GM12878 (cell line): ENCODE results near the gene NGF. TPM values are rescaled to one million over a fixed set of nuclear protein-coding genes. Genes with fewer than 3 reads are reported as not detected.

Experiments
- ATAC-seq: fragments of 200-7000 bp; cut with Tn5 transposase; 3 replicates; pipeline ENCODE4 v1.9.1; 2020; ENCODE audit warnings: mild to moderate bottlenecking, moderate library complexity
- BruUV-seq: library from RNA; stranded (reverse); fragments of 400-500 nt; replicated peaks from 2 replicates; lab custom pipeline; 2021; lab: Mats Ljungman, UMichigan
- CTCF ChIA-PET: fragments of 300-600 bp; sonication (Branson Sonifier 250); formaldehyde crosslinking; extraction: SDS; loops from one replicate; lab custom pipeline; 2021; ENCODE audit warnings: inconsistent platforms; lab: Yijun Ruan, JAX
- POLR2A ChIA-PET: fragments of 350-600 bp; formaldehyde crosslinking; extraction: SDS; loops from one replicate; lab custom pipeline; 2021; ENCODE audit warnings: inconsistent platforms; lab: Charles Lee
- RAD21 ChIA-PET: fragments of 300-600 bp; sonication (Branson Sonifier 250); formaldehyde crosslinking; loops from one replicate; lab custom pipeline; 2023; ENCODE audit warnings: antibody characterized with exemption; ENCODE audit not compliant: unreplicated experiment; lab: Charles Lee
- SMC1A ChIA-PET: fragments of 300-600 bp; sonication (Branson Sonifier 250); formaldehyde crosslinking; loops from one replicate; lab custom pipeline; 2023; ENCODE audit not compliant: unreplicated experiment, uncharacterized antibody; lab: Charles Lee
- DNase-seq: peaks from one replicate; pipeline ENCODE4 v3.0.0-alpha.2; 2011; ENCODE audit warnings: low read depth, low spot score
- FAIRE-seq: peaks from 3 replicates; lab custom pipeline; 2011; peaks lifted over from hg19 to GRCh38; lab: Jason Lieb, UNC
- H2AFZ ChIP-seq: 2 replicates; pipeline ENCODE4 v1.6.0; 2011; ENCODE audit warnings: low read depth, low read length, control low read depth; ENCODE audit not compliant: control insufficient read depth
- H3K27ac ChIP-seq: 2 replicates; pipeline ENCODE4 v1.5.1; 2011; ENCODE audit warnings: control low read depth; ENCODE audit not compliant: control insufficient read depth, insufficient read depth
- H3K27me3 ChIP-seq, 2 experiments: replicated peaks in 1 of 2; 2 replicates each; pipeline versions ENCODE4 v1.6.0 to v1.6.1; 2011; ENCODE audit warnings: low read length in 1 of 2; ENCODE audit not compliant: control insufficient read depth in 2 of 2, insufficient read depth in 2 of 2
- H3K36me3 ChIP-seq, 2 experiments: 2 replicates each; pipeline ENCODE4 v1.5.1; 2011; ENCODE audit warnings: low read length in 1 of 2; ENCODE audit not compliant: control insufficient read depth in 2 of 2, insufficient read depth in 2 of 2
- H3K4me1 ChIP-seq: 2 replicates; pipeline ENCODE4 v1.6.1; 2011; ENCODE audit warnings: mild to moderate bottlenecking, low read length, moderate library complexity, mixed read lengths; ENCODE audit not compliant: control insufficient read depth, insufficient read depth
- H3K4me2 ChIP-seq: 2 replicates; pipeline ENCODE4 v1.6.0; 2011; ENCODE audit warnings: control low read depth; ENCODE audit not compliant: control insufficient read depth, insufficient read depth
- H3K4me3 ChIP-seq: fragments of 200-600 bp; sonication (generic); 2 replicates; pipeline ENCODE4 v1.5.1; 2016
- H3K79me2 ChIP-seq: 2 replicates; pipeline ENCODE4 v1.6.0; 2011; ENCODE audit warnings: low read length; ENCODE audit not compliant: control insufficient read depth, insufficient read depth
- H3K9ac ChIP-seq: 2 replicates; pipeline ENCODE4 v1.8.0; 2011; ENCODE audit warnings: low read length, control low read depth, mixed read lengths; ENCODE audit not compliant: control insufficient read depth, insufficient read depth
- H3K9me3 ChIP-seq: replicated peaks from 3 replicates; pipeline ENCODE4 v1.5.1; 2011; ENCODE audit warnings: mild to moderate bottlenecking, low read length; ENCODE audit not compliant: control insufficient read depth, insufficient read depth
- H4K20me1 ChIP-seq: 2 replicates; pipeline ENCODE4 v1.6.0; 2011; ENCODE audit not compliant: control insufficient read depth, insufficient read depth
- ATF3 ChIP-seq: IDR thresholded peaks from 2 replicates; pipeline ENCODE4 v1.6.1; 2011; ENCODE audit warnings: low read depth, mild to moderate bottlenecking, low read length, moderate library complexity, borderline replicate concordance; ENCODE audit errors: extremely low read depth
- BACH1 ChIP-seq: fragments of 450-650 bp; IDR thresholded peaks from 2 replicates; pipeline ENCODE4 v1.6.1; 2017; ENCODE audit warnings: mild to moderate bottlenecking, borderline replicate concordance
- BRCA1 ChIP-seq: IDR thresholded peaks from 2 replicates; pipeline ENCODE4 v1.6.1; 2011; ENCODE audit warnings: low read depth, low read length, improper control_type of control experiment
- MEF2A ChIP-seq: IDR thresholded peaks from 2 replicates; pipeline ENCODE4 v1.6.1; 2011; ENCODE audit warnings: low read depth, mild to moderate bottlenecking, low read length, moderate library complexity; ENCODE audit not compliant: insufficient read depth
- NRF1 ChIP-seq: conservative IDR thresholded peaks from 2 replicates; pipeline ENCODE4 v1.6.1; 2011; ENCODE audit warnings: mild to moderate bottlenecking, low read depth, low read length, improper control_type of control experiment
- POU2F2 ChIP-seq: IDR thresholded peaks from 3 replicates; pipeline ENCODE4 v1.6.1; 2011; ENCODE audit warnings: low read depth, mild to moderate bottlenecking, low read length, borderline replicate concordance
- RAD21 ChIP-seq: IDR thresholded peaks from 2 replicates; pipeline ENCODE4 v1.6.1; 2011; ENCODE audit warnings: mild to moderate bottlenecking, low read depth, low read length, moderate library complexity; ENCODE audit not compliant: insufficient read depth
- REST ChIP-seq: IDR thresholded peaks from 2 replicates; pipeline ENCODE4 v1.6.1; 2012; ENCODE audit warnings: mild to moderate bottlenecking, low read depth, low read length
- SREBF1 ChIP-seq: IDR thresholded peaks from 2 replicates; pipeline ENCODE4 v1.6.1; 2012; ENCODE audit warnings: mild to moderate bottlenecking, low read length
- ZBTB33 ChIP-seq: fragments of 450-650 bp; IDR thresholded peaks from 2 replicates; pipeline ENCODE4 v1.6.1; 2017; ENCODE audit warnings: mild to moderate bottlenecking
- ZNF274 ChIP-seq: IDR thresholded peaks from one replicate; pipeline ENCODE4 v1.8.0; 2011; ENCODE audit not compliant: insufficient read length, insufficient read depth
- ZNF592 ChIP-seq: fragments of 450-650 bp; IDR thresholded peaks from 2 replicates; pipeline ENCODE4 v1.6.1; 2017; ENCODE audit warnings: mild to moderate bottlenecking, moderate library complexity
- ZZZ3 ChIP-seq: IDR thresholded peaks from 2 replicates; pipeline ENCODE4 v1.6.1; 2011; ENCODE audit warnings: low read depth; ENCODE audit not compliant: control insufficient read depth, insufficient read length
- whole genome bisulfite sequencing: methylation state at CpG from one replicate; pipeline ENCODE4 v1.1.6; 2016; ENCODE audit warnings: low lambda C conversion rate; ENCODE audit not compliant: insufficient replicate concordance, insufficient coverage; ENCODE audit errors: missing lambda C conversion rate; 5-methylcytosine and 5-hydroxymethylcytosine counted together
- in situ Hi-C: fragments of 300-500 bp; cut with MboI; formaldehyde crosslinking; loops from 9 replicates; pipeline ENCODE4 v1.14.3; 2018; ENCODE audit warnings: mixed read lengths
- intact Hi-C: fragments of 100-400 bp; cut with micrococcal nuclease; formaldehyde crosslinking; loops from one replicate; pipeline ENCODE4 v1.14.2; 2022; ENCODE audit not compliant: unreplicated experiment
- polyA plus RNA-seq, 11 experiments: library from polyadenylated mRNA; depleted of rRNA in 4 of 11; unstranded in 6 of 11; stranded (reverse) in 5 of 11; fragments of >200 nt; fragmentation: Nextera tagmentation in 4 of 11; fragmentation: Illumina TruSeq in 1 of 11; extraction: Ambion mirVana in 4 of 11; extraction: Trizol in 1 of 11; gene quantifications; 1 replicate in 1 of 11; 2 replicates in 10 of 11; pipeline versions ENCODE4 v1.2.1 to v1.2.3, GENCODE V29; 2011 to 2016; ENCODE audit warnings: inconsistent platforms in 2 of 11, missing spikeins in 2 of 11, low read depth in 1 of 11
- total RNA-seq, 4 experiments: library from RNA; depleted of rRNA in 3 of 4; stranded (reverse); fragments of >200 nt in 3 of 4; fragmentation: Illumina TruSeq in 1 of 4; extraction: Trizol in 1 of 4; gene quantifications; 2 replicates each; pipeline versions ENCODE4 v1.2.1 to v1.2.3, GENCODE V29; 2013 to 2021

The NGF gene
- total and polyA plus RNA-seq, 10 of the 15 experiments (the other 5 are each of a cell fraction or from before 2014, with no cell fraction given): not detected

- H3K9ac ChIP-seq: no peak overlapping the region
- H3K27me3 ChIP-seq: no peaks in the 10 kb centered on the region
- no TSS peak for BruUV-seq
- no peak overlapping the region for H3K27ac ChIP-seq
- WGBS: 29% methylated on average over 2 of the region's 2 CpGs
- no peak overlapping the region for H3K4me2 ChIP-seq
- CTCF ChIA-PET: no interaction called here
- H3K4me1 ChIP-seq: no peaks in the 10 kb centered on the region
- in situ Hi-C loops: no loop called here
- ATAC-seq (no peak), DNase-seq (no peak), FAIRE-seq (no peak)
- H3K79me2 ChIP-seq: no peaks in the 10 kb centered on the region
- RAD21 ChIA-PET: no interaction called here
- POLR2A ChIA-PET: no interaction called here
- TF ChIP-seq POU2F2 (no peak), MEF2A (no peak), ZNF592 (no peak), ZNF274 (no peak), NRF1 (no peak), BACH1 (no peak), RAD21 (no peak), ATF3 (no peak), SREBF1 (no peak), ZBTB33 (no peak), REST (no peak), ZZZ3 (no peak), BRCA1 (no peak)
- intact Hi-C loops: no loop called here
- H3K36me3 ChIP-seq: no peaks in the 10 kb centered on the region
- SMC1A ChIA-PET: no interaction called here
- H3K9me3 ChIP-seq: no peaks in the 10 kb centered on the region
- H2AFZ ChIP-seq: no peak overlapping the region
- no peak overlapping the region for H3K4me3 ChIP-seq
- no peaks in the 10 kb centered on the region for H4K20me1 ChIP-seq
Observed at GRCh38 chr1:115355069-115355468, 17.0 kb upstream of the NGF start.
